Stimulated activated CD8-positive, alpha-beta memory T cell treated with anti-CD3 and anti-CD28 coated beads, Interleukin-7, amount 100 ng/mL, for 24 hours (primary cell): ENCODE measurements around the gene SEPTIN5.
"Not testable (repeated sequence)": the region's sequence is repeated elsewhere in the genome, so short reads cannot be mapped to it uniquely, and the experiment has no call there.

Experiments
- DNase-seq: peaks from one replicate; pipeline ENCODE4 v3.0.0-alpha.2; 2020; ENCODE audit warnings: low read depth

SEPTIN5 gene

DNA sequence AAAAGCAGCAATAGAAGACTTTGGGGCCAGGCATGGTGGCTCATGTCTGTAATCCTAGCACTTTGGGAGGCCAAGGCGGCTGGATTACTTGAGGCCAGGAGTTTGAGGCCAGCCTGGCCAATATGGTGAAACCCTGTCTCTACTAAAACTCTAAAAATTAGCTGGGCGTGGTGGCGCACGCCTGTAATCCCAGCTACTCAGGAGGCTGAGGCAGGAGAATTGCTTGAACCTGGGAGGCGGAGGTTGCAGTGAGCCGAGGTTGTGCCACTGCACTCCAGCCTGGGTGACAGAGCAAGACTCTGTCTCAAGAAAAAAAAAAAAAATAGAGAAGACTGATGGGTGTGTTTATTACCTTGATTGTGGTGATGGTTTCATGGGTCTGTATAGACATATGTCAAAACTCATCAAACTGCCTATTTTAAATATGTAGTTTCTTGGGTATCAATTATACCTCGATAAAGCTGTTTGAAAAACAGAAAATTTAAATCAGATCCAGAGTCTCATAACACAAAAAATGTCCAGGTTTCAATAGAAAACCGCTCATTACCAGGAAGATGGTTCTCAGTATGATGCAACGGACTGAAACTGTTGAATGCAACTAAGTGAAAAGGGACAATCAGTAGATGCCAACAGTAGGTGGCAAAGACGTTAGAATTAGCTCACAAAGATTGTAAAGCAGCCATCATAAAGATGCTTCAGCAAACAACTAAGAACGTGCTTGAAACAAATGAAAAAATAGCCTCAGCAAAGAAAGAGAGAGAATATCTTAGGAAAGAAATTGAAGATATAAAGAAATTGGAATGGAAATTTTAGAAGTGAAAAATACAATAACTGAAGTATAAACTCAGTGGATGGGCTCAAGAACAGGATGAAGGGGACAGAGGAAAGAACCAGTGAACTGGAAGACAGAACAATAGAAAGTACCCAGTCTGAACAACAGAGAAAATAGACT, 33.1 kb upstream of the SEPTIN5 start:
- DNase-seq: no peak

DNA sequence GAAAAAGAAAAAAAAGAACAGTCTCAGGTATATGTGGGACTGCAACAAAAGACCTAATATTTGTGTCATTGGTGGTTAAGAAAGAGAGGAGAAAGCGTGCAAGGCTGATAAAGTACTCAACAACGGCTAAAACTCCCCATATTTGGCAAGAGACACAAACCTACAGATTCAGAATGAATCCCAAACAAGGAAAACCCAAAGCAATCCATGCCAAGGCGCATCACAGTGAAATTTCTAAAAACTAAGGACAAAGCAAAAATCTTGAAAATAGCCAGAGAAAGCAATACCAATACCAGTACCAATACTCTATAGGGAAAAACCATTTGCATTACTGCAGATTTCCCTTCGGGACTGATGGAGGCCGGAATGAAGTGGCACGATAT, 32.4 kb upstream of the SEPTIN5 start:
- no peak for DNase-seq

DNA sequence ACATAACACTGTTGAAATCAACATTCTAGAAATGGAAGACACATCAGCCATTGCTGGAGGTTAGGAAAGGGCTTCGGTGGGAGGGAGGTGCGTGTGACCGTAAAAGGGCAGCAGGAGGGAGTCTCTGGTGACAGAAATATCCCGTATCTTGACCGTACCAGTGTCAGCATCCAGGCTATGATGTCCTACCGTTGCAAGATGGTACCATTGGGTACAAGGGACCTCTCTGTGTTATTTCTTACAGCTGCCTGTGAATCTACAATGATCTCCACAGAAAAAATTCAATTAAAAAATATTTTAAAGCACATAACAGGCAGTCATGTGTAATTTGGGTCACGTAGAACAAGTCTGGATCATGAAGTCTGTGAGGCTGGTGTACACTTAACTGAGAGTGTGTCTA, 27.4 kb upstream of the SEPTIN5 start:
- no peak for DNase-seq

DNA sequence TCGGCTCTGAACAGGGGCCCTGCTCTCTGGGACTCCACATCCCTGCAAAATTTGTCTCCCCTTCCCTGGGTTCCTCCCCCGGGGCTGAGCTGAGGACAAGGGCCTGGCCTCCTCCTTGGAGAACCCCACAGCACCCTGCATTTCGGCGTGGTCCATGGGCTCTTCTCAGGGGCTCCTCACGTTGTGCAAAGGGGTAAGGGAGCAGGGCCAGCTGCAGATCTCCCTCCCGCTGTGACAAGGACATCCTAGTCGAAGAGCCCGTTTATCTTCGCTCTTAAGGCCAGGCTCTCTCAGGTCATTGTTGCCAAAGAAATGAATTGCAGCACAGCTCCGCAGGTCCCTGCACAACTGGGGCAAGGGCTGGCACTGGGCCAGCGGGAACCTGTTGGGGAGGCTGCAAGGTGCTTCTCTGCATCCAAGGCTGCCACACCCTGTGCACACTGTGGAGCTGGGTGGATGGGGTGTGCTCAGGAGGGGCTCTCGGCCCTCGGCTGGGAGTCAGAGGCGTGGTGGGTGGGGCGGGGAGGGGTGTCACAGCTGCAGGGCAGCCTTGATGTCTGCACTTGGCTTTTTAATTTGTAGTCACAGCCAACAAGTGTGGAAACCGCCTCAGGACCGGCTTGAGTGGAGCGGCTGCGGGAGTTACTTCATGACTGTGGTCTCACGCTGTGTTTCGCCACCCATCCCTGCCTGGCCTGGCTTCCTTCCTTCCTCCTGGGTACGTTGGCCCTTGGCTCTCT, 26.6 kb upstream of the SEPTIN5 start:
- DNase-seq: no peak

DNA sequence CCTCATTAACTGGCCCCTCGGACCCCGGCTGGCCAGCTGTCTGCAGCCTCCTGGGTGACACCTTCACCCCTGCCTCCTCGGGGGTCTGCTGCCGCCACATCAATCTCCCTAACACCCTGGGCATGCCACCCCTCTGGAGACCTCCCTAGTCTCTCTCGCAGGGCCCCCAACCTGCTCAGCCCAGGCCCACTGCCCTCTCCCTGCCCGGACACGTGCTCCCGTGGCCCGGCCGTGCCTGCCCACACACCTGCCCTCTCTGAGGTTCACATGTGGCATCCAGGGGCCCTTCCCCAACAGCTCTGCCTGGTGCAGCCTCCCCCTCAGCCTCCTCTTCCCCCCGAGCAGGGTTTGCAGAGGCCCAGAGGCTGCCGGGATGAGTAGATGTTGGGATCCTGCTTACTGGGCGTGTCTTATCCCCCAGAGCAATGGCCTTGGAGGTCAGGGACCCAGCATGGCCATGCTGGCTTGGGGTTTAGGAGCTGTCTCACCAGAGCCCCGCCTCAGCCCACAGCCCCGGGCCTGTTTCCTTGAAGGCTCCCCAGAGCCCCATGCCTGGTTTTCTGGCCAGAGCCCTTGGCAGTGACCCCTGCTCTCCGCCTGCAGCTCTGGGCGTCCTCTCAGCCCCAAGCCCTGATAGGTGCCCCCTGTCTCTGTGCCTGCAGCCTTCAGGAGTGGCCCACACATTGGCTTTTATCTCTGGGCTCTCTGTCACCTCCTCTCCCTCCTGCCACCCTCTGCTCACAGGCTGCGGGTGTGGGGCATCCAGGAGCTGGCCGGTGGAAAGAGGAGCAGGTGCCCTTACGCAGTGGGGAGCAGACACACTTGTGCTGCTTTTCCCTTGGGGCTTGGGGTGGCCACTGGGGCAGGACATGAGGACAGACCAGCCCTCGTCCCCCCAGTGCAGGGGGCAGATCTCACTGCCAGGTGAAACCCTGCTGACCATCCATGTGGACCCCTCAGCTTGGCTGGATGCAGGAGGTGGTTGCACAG, 25.7 kb upstream of the SEPTIN5 start:
- DNase-seq: no peak

DNA sequence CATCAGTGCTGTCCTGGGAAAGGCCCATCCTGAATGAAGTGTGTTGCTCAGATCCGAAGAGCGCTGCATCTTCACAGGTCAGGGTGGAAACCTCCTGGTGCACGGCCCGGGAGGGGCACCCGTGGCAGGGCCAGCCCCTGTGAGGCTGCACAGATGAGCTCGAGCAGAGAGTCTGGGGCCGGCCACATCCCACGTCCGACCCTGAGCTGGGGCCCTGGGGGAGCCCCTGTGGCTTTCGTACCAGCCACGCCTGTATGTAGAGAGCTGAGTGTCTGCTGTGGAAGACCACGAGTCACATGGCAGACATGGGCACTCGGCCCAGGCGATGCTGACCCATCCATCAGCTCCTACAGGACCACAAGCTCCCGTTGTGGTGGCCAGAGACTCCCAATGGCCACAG, 24.9 kb upstream of the SEPTIN5 start:
- DNase-seq: no peak

DNA sequence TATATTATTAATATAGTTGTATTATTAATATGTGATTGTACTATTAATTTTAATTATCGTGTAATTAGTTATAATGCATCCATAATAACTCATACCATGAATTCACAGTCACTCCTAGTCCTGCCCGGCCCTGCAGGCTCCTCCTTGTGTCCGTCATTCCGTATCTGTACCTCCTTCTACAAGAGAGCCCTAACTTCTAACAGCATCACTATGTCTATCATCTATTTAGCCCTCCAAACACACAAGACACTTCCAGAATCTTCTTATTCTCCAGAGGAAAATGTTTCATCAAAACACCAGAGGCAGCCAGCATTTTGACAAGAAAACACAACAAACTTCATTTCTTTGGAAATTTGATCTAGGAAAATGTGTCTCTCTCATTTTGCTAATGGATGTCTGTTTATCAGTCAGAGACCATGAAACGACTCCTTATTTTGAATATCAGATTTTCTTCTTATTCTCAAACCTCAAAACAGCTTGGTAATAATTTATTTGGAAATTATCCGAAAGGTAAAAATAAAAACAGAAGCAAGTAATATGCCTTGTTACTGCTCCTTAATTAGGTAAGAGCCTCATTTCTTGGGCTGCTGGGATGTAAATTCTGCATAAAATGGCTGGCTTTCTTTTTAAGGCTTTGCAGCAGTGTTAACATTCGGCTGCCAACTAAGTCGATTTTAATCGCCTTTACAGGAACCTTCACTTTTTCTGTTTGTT, 23.1 kb upstream of the SEPTIN5 start:
- DNase-seq: no peak

DNA sequence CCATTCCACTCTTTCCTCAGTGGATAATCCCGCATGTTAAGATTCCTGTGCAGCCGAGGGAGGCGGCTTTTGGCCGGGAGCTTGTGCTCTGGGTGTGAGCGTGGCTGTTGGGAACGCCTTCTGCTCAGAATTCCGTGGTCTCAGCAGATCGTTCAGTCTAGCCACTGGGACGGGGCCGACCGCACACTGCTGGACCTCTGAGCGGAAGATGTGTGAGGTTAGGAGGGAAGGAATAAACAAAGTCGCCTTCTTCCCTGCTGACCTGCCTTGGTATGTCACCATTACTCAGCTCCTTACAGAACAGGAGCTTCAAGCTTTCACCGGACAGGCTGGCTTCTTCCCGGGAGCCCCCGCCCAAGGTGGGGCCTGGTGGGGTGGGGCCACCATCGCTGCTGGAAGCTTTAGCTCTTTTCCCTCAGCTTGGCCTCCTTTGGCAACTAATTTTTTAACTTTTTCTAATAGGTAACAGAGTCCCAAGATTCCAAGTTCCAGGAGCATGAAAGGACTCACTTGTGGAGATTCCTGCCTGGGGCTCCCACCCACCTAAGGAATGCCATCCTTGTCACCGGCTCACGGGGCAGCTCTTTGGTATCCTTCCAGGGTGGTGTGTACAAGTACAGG, 22.5 kb upstream of the SEPTIN5 start:
- no peak for DNase-seq

DNA sequence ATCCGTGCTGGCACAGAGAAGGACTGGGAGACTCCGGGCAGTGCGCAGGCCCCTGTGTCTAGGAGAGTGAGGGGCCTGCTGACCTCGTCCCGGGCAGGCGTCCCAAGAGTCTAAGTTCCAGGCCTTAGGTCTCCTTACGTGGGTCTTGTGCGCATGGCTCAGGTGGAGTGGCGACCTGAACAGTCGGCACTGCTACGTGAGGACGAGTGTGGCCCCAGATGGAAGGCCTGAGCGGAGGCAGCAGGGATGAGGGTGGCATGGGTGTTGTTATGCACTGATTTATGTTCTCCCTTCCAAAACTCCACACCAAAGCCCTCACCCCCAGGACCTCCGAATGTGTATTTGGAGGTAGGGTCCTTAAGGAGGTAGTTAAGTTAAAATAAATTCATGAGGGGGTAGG, 20.7 kb upstream of the SEPTIN5 start:
- DNase-seq: no peak

DNA sequence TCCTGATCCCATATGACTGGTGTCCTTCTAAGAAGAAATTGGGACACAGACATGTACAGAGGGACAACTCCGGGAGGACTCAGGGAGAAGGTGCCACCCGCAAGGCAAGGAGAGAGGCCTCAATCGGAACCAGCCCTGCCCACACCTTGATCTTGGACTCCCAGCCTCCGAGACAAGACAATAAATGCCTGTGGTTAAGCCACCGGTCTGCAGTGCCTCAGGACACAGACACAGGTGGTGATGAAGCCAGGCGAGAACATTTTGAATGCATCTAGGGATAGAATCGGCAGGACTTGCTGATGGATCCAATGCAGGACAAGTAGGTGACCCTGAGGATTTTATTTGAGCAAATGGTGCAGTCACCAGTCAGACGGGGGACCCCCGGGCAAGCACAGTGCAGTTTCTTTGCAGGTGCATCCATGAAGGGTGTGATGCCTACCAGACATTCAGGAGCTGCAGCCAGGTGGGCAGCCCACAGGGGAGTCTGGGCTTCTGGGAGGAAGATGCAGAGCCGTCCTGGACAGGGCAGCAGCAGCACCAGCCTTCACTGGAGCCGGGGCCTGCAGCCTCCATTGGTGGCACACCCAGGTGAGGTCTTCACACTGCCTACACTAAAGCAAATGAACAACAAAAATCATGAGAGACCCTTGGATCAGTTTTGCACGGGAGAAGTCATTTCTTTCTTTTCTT, 20.2 kb upstream of the SEPTIN5 start:
- DNase-seq: no peak

DNA sequence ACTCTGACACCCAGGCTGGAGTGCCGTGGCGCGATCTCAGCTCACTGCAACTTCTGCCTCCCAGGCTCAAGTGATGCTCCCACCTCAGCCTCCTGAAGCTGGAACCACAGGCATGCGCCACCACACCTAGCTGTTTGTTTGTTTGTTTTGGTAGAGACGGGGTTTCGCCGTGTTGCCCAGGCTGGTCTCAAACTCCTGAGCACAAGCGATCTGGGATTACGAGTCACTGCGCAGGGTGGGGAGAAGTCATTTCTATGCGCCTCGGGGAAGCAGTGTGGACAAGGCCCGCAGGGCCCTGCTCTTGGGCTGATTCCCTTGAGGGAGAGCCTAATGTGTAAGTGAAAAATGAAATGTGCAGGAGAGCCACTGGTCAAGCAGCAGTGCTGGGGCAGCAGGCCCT, 19.6 kb upstream of the SEPTIN5 start:
- DNase-seq: no peak

DNA sequence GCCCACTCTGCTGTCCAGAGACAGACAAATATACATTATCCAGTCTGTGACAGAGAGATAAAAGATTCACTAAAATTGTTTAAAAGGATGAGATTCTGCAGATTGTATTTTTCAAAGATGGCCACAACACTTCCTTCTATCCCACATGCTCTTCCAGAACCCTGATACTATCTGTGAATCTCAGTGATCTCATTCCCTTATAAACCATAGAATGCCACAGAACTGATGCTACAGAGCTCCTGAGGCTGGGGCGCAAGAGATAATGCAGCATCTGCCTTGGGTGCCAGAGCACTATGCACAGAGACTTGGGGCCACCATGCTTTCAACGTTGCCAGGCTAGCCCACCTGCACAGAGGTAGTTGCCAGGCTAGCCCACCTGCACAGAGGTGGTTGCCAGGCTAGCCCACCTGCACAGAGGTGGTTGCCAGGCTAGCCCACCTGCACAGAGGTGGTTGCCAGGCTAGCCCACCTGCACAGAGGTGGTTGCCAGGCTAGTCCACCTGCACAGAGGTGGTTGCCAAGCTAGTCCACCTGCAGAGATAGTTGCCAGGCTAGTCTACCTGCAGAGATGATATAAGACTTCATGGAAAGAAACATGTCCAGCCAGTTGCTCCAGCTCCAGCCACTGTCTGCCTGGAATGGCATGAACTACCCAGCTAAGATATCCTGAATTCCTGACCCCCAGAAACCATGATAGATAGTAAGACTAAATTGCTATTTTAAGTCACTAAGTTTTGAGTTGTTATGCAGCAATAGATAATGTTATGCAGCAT, 17.6 kb upstream of the SEPTIN5 start:
- no peak for DNase-seq

DNA sequence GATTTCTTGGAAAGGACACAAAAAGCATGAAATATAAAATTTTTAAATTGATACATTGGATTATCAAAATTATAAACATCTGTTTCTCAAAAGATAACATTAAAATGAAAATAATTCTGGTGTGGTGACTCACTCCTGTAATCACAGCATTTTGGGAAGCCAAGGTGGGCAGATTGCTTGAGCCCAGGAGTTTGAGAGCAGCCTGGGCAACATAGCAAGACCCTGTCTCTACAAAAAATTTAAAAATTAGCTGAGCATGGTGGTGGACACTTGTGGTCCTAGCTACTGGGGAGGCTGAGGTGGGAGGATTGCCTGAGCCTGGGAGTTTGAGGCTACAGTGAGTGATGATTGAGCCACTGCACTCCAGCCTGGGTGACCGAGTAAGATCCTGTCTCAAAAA, 16.4 kb upstream of the SEPTIN5 start:
- not testable (repeated sequence) for DNase-seq

DNA sequence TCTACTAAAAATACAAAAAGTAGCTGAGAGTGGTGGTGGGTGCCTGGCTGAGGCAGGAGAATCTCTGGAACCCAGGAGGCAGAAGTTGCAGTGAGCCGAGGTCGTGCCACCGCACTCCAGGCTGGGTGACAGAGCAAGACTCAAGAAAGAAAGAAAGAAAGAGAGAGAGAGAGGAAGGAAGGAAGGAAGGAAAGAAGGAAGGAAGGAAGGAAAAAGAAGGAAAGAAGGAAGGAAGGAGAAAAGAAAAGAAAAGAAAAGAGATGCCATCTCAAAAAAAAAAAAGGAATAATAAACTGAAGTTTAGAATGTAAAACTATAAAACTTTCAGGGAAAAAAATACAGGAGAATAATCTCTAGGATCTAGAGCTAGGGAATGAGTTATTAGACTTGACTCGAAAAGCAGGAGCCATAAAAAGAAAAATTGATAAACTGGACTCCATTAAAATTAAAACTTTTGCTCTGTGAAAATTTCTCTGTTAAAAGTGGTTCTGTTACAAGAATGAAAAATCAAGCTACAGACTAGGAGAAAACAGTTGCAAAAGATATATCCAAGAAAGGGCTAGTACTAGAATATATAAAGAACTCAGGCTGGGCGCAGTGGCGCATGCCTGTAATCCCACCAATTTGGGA, 13.4 kb upstream of the SEPTIN5 start:
- DNase-seq: no peak

DNA sequence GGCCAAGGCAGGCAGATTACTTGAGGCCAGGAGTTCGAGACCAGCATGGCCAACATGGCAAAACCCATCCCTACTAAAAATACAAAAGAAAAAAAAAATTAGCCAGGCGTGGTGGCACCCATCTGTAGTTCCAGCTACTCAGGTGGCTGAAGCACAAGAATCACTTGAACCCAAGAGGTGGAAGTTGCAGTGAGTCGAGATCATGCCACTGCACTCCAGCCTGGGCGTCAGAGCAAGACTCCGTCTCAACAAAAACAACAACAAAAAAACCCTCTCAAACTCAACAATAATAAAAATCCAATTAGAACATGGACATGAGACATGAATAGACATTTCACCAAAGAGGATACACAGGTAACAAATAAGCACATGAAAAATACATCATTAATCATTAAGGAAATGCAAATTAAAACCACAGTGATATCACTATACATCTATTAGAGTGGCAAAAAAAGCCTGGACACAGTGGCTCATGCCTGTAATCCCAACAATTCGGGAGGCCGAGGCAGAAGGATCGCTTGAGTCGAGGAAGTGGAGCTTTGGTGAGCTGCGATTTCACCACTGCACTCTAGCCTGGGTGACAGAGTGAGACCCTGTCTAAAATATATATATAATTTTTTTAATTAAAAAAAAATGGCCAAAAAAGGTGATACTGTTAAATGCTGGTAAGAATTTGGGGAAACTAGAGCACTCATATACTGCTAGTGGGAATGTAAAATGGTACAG, 12.7 kb upstream of the SEPTIN5 start:
- no peak for DNase-seq

DNA sequence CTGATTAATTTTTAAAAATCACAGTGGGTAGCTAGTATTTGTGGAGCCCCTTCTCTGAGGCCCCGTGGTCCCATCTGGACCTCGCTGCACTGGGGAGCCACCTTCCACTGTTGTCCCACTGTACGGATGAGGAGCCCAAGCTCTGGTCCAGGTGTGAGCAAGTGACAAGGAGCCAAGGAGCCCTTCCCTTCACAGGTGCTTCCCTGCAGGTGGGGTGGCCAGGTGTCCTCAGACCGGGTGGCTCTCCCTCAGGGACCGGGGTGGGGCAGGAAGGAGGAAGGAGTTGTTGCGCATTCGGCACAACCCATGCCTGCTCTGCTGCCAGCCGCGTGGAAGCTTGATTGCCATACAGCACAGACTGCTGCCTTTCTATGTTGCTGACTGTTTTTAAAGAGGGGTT, 10.4 kb upstream of the SEPTIN5 start:
- no peak for DNase-seq

DNA sequence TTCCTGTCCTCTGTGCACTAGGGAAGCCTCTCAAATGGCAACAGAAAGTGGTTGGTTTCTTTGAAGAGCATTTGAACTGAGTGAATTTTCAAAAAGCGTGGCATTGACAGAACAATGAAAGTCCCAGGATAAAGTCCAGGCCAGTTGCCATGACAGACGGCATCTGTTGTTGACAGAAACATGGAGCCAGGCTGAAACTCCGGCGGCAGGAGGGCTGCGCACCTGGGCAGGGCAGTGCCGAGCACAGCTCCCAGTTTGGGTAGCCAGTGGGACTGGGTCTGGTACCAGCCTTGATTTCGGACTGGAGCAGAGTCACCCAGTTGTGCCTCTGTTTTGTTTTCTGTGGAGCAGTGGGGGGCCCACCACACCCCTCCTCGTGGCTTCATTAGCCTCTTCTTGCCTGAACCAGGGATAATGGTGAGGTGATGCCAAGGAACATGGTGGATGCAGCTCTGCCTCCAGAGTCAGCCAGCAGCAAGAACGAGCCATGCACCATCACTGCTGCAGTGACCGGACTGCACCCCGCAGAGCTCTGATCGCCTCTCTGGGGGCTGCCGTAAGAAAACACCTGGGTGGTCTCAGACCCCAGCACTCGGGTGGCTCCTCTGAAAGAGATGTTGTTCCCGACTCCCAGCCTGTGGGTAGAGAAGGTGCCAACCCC, 9.8 kb upstream of the SEPTIN5 start:
- no peak for DNase-seq
